CD4-positive, alpha-beta T cell treated with Interleukin-15 for 1 hour (primary cell): ENCODE results near the gene BRAF.
"Not testable (repeated sequence)": the region's sequence is repeated elsewhere in the genome, so short reads cannot be mapped to it uniquely, and the experiment has no call there.

Experiments used
- DNase-seq: peaks from one replicate; pipeline ENCODE4 v3.0.0-alpha.2; 2020

The BRAF gene

DNA sequence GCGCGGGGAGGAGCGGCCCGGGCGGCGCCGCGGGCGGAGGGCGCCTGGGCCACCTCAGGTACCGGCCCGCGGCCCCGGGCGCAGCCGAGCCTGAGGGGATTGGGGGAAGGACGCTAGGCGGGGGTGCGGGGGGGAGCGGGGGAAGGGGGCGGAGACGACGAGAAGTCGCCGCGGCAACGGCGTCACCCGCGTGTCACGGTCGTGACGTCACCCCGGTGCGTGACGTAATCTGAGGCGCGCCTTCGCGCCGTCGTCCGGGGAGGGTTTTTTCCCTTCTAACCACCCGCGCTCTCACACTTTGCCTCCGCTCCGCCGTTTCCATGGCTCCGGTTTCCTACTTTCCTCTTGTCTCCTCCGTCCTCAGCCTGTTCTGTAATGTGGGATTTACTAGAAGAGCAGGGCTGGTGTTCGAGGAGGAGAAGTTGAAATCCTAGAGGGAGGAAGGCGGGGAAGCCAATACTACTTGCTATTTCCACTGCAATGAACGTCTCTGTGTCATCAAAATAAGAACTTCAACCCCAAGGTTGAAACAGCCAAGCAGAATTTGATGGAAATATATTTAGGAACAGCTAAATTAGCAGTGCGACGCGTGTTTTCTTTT, at the start of gene BRAF:
BRAF (minus strand) TSS at position 109 of the 601 bp plus-strand sequence. CDS start 226 bp downstream, outside the sequence.
- DNase-seq: peak; percentile 93

DNA sequence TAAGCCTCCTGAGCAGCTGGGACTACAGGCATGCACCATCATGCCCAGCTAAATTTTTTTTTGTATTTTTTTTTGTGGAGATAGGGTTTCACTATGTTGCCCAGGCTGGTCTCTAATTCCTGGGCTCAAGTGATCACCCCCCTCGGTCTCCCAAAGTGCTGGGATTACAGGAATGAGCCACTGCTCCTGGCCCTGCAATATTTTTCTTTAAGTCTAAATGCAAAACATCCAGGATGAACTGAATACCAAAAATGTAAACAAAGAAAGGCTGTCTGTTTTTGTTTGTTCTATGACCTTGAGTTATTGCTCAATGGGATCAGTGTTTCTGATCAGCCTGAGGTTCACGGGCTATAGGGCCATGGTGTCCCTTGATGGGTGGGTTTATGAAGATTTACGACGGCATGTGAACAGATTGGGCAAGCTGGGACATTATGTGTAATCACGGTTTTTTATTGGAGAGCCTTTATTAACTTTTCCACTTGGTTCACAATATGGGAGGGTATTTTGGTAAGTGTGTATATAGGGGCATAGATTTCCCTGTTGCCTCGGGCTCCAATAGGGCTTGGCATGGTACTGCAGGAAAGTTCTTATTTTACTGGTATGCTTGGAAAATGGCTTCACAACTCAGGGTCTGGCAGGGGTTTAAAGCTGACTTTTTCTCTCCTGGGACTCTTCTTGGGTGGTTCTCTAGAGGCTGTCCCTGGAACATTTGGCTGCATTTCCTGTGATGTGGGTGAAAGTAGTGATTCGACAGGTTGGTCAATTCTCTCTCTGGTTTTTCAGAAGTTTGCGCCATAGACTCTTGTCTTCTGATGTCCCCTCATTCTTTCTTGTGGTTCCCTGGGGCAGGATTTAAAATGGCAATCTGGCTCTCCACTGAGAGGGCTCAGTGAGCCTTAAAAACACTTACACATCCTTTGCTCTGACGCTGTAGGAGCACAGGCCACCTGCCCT, 48.4 kb upstream of the BRAF start:
- no peak for DNase-seq

DNA sequence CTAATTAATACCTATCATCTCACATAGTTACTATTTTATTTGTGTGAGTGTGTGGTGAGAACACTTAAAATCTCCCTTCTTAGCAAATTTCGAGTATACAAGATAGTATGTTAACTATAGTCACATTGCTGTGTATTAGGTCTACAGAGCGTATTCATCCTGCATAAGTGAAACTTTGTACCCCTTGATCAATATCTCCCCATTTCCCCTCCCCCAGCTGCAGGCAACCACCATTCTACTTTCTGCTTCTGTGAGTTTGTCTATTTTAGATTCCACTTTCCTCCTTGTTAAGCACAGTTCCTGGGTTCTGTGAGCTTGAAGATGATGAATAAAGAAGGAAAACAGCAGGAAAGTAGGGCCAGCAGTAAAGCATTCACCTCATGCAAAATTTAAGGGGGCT, 47.6 kb upstream of the BRAF start:
- DNase-seq: no peak

DNA sequence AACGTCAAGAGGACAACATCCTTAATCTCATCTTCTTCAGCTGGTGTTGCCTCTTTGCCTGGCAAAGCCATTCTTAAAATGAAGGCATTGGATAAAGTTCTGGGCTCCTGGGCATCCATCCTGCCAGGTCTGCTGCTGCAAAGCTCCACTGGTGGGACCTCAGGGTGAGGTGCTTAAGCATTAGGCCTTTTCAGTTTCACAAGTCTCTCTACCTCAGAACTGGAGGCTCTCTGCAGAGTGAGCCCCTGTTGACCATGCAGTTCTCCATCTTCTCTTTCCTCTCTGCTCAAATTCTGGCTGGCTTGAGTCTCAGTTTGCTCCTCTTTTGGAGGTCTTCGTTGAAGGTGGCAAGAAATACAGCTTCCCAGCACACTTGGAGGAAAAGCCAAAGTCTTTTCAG, 42.7 kb upstream of the BRAF start:
- no peak for DNase-seq

DNA sequence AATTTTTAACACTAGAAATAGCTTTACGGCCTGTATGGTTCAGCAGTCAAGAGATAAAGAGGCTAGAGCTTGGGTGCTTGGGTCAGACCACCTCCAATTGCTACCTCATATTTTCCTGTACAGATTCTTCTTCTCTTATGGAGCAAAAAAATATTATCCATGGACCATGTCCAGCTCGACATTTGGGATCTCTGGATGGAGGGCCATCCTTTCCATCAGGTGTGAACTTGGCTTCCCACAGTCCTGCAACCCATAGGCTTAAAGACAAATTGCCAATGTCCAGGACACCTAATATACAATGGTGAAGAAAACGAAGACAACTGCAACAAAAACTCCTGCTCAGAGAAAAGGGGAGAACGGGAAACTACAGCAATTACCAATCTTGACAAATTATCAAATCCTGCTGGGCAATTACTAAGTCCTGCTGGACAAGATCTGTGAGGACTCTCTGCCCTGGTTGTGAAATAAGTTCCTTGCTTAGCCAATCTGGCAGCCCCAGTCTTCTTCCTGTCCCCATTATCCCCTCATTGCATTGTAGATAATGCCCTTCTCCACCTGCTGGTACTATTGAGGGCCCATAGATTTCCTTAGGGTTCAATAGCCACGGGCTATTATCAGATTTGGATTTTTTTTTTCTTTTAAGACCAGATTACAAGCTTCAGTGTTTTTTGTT, 42.0 kb upstream of the BRAF start:
- DNase-seq: no peak

DNA sequence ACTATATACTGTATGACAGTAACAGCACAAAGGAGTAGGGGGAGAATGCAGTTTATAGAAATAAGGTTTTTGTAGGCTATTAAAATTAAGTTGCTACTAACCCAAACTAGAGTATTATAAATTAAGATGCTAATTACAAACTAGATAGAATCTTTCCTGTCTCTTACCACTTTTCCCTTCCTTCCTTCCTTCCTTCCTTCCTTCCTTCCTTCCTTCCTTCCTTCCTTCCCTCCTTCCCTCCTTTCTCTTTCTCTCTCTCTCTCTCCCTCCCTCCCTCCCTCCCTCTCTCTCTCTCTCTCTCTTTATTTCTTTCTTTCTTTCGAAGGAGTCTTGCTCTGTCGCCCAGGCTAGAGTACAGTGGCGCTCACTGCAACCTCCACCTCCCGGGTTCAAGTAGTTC, 36.4 kb upstream of the BRAF start:
- DNase-seq: no peak

DNA sequence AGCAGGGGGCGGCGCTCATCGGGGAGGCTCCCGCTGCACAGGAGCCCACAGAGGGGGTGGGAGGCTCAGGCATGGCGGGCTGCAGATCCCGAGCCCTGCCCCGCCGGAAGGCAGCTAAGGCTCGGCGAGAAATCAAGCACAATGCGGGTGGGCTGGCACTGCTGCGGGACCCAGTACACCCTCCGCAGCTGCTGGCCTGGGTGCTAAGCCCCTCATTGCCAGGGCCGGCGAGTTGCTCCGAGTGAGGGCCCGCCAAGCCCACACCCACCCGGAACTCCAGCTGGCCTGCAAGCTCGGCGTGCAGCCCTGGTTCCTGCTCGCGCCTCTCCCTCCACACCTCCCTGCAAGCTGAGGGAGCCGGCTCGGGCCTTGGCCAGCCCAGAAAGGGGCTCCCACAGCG, 32.3 kb upstream of the BRAF start:
- not testable (repeated sequence) for DNase-seq

DNA sequence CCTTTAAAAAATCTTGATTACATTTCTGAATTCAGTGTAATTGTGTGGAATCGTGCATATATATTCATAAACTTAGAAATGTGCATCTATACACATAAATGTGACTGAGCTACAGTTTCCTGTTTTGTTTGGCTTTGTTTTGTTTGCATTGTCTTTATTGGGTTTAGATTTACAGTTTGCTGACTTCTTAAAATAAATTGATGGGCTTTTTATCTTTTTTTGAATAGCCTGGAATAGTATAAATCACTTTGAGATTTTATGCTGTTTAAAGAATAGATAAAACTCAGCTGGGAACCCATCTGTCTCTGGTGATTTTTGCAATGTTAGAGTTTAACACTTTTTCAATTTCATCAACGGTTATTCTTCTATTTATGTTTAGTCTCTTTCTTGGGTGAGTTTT, 21.2 kb upstream of the BRAF start:
- DNase-seq: no peak

DNA sequence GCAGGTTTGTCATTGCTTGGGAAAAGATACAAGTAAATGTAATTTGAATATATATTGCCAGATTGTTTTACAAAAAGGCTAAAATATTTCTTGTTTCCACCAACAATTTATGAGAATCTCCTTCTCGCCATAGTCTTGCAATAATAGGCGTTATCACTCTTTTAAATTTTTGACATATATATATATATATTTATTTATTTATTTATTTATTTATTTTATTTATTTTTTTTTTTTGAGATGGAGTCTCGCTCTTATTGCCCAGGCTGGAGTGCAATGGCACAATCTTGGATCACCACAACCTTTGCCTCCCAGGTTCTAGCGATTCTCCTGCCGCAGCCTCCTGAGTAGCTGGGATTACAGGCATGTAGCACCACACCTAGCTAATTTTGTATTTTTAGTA, 17.5 kb upstream of the BRAF start:
- not testable (repeated sequence) for DNase-seq

DNA sequence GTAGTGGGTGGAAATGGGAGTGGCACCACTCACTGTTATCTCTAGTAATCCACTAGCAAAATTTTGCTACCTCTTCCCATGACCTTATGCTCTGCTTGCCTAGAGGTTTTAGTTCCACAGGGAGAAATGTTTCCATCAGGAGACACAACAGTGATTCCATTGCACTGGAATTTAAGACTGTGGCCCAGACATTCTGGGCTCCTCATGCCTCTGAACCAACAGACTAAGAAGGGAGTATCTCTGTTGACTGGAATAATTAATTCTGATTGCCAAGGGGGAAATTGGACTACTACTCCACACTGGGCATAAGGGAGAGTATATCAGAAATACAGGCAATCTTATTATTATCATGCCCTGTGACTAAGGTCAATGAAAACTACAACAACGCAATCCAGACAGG, 16.2 kb upstream of the BRAF start:
- DNase-seq: no peak

DNA sequence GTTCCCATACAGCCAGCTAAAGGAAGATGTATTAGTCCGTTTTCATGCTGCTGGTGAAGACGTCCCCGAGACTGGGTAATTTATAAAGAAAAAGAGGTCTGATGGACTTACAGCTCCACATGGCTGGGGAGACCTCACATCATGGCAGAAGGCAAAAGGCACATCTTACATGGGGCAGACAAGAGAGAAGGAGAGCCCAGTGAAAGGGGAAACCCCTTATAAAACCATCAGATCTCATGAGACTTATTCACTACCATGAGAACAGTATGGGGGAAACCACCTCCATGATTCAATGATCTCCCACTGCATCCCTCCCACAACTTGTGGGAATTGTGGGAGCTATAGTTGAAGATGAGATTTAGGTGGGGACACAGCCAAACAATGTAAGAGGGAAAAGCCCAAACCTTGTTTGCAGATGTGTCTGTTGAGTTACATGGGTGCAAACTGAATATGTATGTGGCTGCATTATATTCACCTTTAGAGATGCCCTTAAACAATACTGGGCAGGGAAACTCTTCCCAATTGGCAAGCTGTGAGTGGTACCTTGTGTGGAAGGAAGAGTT, 13.1 kb upstream of the BRAF start:
- DNase-seq: no peak

DNA sequence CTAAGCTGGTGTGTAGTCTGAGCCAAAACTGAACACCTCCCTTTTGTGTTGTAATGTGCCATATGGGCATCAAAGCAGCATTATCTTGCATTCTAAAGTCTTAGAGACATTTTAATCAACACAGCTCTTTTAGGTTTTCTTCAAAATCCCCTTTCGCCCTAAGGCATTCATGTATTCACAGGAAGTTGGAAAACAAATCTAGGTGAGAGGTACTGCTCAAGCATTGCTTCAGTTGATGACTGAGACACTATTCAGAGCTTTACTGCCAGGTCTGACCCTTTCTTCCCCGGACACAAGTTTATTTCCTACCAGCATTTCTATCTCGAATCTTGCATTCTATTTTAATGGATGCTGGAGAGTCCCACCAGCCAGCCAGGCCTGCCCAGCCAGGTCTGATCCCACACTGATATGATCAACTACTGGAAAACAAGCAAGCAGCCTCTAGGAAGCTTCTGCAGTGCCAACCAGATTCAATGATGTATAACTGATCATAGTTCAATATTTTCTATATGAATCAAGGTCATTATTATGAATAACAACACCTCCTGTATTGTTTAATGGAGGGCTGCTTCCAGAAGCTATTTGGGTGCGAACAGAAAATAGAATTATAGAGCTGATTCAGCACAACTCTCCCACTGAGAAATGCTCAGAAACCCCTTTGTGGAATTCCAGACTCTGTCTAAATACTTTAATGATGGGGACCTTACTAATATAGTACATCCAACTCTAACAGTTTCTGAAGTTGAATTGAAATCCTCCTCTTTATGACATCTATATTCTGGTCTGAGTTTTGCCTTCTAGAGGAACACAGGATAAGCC, 4.0 kb upstream of the BRAF start:
- no peak for DNase-seq

DNA sequence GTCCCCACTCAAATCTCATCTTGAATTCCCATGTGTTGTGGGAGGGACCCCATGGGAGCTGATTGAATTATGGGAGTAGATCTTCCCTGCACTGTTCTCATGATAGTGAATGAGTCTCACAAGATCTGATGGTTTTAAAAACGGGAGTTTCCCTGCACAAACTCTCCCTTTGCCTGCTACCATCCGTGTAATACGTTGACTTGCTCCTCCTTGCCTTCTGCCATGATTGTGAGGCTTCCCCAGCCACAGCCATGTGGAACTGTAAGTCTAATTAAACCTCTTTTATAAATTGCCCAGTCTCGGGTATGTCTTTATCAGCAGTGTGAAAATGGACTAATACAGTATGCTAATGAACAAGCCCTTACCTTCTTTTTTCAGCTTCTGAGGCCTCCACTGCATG, 3.2 kb upstream of the BRAF start:
- not testable (repeated sequence) for DNase-seq

DNA sequence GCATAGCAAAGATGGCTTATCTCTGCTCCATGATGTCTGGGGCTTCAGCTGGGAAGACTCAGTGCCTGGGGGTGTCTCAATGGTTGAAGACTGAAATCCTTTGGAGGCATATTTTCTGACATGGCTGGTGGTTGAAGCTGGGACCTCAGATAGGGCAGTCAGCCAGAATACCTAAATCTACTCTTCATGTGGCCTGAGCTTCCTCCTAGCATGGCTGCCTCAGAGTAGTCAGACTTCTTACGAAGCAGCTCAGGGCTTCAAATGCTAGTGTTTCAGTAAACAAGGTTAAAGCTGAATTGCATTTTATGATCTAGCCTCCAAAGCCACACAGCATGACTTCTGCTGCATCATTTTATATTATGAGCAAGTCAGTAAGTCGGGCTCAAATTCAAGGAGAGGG, 2.6 kb upstream of the BRAF start:
- DNase-seq: no peak

DNA sequence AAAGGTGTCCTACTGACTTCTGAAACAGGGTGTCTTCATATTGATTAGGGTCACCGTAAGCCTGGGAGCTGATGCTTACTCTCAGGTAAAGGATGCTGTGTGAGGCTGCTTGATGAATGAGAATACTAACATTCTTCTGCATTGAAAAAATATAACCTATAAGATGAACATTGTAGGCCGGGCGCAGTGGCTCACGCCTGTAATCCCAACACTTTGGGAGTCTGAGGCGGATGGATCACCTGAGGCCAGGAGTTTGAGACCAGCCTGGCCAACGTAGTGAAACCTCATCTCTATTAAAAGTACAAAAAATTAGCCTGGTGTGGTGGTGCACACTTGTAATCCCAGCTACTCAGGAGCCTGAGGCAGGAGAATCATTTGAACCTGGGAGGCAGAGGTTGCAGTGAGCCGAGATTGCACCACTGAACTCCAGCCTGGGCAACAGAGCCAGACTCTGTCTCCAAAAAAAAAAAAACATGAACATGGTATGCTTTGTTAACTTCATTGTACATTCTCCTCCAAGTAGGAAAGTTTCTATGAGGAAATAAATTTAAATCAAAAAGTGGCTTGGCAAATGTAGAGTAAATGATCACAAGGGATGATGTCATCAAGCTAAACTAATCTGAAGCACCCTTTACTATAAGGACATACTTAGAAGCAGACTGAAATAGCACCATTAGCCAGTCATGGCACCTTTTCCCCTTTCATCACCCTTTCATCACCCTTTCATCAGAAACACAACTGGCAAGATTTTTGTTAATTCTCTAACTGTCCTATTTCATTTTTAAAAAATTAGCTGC, 1.5 kb upstream of the BRAF start:
- no peak for DNase-seq

DNA sequence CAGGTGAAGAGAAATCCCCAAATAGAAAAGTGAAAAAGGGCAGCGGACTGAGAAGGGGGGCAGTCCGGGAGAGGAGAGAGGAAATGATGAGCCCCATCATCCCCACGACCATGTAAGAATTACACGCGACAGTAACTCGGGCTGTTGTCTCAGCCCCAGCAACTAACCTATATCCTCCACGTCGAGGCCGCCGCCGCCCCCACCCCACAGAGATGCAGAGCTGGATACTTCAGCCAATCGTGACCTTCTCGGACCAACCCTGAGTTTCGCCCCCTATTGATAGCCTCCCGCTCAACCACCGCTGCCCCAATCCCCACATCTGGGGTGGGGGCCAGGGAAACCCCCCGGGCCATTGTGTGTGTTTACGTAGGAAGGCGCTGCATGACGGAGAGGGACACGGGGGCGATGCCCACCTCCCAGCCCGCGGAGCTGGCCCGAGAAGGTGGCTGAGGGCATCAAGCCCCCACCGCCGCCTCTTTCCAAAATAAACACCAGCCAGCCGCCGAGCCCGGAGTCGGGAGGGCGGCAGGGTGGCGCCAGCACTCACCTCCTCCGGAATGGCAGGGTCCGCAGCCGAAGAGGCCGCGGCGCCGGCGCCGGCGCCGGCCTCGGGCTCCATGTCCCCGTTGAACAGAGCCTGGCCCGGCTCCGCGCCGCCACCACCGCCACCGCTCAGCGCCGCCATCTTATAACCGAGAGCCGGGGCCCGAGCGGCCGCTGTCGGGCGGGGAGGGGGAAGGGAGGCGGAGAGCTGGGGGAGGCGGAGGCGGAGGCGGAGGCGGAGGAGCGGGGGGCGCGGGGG, 509 bp downstream of the BRAF start:
- peak; percentile 92 for DNase-seq

DNA sequence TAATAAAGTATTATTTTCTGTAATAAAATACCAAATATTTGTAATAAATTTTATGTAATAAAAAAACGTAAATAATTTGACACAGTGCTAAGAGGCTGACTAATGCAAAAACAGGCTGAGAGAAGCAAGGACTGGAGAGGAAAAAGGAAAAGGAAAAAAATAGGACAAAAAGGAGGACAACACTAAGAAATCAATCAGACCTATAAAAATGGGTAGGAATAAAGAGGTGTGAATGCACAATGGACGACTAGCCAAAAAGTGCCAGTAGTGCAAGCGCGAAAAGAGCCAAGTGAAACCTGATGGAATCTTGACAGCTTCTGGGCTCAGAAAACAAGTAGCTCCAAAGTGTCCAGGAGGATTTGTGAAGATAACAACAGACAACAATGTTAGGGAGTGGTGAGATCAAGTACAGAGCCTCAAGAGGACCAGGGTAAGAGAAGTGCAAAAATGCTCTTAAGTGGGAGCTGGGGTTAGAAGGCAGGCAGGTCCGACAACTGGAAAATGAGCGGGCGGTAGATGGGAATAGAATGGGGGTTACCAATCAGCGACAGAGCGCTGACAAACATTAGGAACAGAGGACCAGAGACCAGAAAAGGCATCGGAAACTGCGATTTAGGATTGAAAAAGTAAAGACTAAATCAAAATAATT, 1.2 kb downstream of the BRAF start:
- DNase-seq: no peak

DNA sequence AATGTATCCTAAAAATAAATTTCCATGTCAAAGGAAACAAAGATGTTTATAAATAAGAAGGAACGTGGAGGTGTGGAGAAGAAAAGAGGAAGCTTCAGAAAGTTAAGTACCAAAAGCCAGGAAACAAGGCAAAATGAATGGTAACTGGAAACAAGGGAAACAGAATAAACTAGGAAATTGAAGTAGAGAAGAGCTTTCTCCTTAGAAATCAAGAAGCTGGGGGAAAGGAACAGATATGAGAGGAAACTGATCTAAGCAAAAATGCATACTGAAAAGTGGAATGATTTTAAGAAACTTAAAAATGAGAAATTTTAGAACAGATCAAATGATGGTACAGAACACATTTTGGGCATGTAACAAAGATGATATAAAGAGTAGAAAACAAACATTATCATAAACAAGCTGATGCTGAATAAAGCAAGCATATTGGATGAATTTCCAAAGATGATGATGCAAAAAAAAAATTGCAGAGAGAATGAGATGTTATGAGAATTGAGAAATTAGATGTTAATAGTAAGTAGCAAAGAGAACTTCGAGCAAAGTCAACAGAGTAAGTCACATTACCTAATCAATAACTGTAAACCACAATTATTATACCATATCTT, 1.9 kb downstream of the BRAF start:
- DNase-seq: no peak

DNA sequence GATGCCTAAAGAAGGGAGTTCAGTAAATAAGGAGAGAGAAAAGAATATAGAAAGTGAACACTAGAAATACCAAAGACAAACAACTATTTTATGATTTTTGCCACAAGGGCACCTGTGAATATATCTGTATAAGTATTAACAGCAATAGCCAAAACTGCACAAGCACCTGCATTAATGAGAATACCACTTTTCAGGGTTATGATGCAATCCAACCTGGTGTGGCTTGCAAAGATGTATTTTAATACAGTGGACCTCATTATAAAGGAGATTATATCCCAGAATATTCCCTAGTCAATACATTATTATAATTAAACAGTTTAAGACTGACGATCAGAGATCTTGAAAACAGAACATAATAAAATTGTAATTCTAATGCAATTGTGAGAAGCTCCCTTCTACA, 4.0 kb downstream of the BRAF start:
- no peak for DNase-seq

DNA sequence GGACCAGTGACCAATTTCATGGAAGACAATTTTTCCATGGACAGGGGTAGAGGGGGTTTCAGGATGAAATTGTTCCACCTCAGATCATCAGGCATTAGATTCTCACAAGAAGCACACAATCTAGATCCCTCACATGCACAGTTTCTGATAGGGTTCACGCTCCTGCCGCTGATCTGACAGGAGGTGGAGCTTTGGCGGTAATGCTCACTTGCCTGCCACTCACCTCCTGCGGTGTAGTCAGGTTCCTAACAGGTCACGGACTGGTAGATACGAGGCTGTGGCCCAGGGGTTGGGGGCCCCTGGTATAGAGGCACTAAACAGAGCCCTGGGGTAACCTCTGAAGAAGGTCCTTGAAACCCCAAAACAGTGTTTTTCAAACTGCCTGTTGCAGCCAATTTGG, 6.5 kb downstream of the BRAF start:
- no peak for DNase-seq
